HG02571 (cell line): ENCODE data around the gene GNPDA1.

Experiments used
- ATAC-seq: cut with Tn5 transposase; IDR thresholded peaks from one replicate; pipeline ENCODE4 v1.9.1; 2021; ENCODE audit warnings: mild to moderate bottlenecking, moderate library complexity; ENCODE audit not compliant: unreplicated experiment

GNPDA1 gene

DNA sequence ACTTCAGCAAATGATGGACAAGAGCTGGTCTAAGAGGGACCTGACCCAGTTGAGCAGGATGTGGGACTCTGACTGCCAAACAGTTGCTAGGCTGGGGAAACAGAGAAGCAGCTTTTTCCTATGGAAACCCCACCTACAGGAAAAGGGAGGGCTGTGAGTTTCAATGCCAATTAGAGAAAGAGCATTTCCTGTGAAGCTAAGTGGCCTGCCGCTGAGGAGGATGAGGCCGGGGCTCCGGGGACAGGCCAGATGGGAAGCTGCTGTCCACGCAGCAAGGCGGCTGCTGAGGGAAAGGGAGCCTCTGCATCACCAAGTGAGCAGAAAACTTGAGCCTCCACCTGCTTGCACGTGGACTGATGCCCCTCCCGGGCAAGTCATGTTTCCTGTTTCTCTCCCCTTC is 54.7 kb downstream of the GNPDA1 start, which contains the start of gene PCDH12:
Gene PCDH12 (minus strand): TSS at position 90 of the 400 bp plus-strand sequence. CDS start 351 bp downstream, outside the sequence.
- ATAC-seq, result no peak

DNA sequence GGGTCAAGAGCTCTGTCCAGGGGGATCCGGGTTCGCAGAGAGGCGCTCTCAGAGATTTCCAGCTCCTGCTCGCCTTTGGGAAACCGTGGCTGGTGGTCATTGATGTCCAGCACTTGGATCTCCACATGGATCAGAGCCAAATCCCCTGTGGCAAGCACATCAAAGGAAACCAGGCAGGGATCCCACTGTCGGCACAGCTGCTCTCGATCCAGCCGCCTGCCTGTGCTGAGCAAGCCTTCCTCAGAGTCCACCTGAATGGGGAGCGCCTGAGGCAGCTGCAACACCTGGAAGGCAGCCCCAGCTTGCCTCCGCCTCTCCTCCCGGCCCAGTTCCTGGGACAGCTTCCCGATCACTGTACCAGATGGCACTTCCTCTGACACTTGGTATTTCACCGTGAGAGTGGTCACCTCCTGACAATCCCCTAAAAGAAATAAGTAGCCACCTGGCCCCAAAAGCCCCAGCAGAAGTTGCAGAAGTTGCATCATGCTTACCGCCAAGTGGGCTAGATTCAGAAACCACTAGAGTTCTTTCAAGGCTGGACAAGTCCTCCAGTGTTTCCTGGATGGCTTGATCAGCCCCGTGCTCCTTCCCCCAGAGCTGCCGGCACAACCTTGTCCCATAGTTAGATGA is 55.3 kb downstream of the GNPDA1 start:
- ATAC-seq, result no peak

DNA sequence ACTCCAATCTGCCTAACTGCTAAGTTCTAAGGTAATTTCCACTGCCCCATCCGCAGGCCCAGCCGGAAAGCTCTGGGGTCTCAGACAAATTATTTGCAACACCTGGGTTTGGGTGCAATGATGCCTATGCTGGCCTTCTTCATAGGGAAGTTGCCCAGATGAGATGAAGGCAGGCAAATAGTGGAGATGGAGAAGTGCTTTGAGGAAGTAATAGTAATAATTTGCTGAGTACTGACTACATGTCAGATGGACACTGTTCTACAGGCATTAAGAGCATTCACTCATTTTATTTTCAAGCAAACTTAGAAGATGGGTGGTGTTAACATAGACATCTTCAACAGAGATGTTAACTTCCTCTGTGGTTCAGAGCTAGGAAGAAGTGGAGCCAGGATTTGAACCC is 58.6 kb downstream of the GNPDA1 start:
- no peak for ATAC-seq

- ATAC-seq, result no peak
Observed at GRCh38 chr5:141952020-141952419, 60.8 kb downstream of the GNPDA1 start.

DNA sequence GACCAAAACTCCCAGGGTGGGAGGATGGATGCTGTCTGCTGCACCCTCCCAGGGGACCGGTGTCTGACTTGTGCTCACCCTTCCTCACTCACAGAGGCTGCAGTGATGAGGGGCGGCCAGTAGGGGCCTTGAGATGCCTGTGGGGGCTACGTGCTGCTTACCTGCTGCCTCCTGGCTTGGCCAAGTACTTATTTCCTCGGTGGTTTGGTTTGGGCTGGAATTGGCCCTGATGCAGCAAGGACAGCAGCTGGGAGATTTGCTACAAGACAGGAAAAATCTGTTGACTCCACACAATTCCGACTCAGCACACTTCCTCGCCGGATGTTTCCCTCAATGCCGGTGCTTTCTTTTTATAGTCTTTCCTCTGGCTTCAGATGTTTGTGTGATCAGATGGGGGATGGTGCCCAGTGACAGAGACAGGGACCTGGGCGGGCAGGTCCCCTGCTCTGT is 61.5 kb downstream of the GNPDA1 start:
- ATAC-seq, result peak; percentile 85
